OCI-LY7 (cell line): ENCODE data around the gene BRIP1.

Source experiments
- CTCF ChIP-seq: fragments of 200-600 bp; sonication (generic); conservative IDR thresholded peaks from 2 replicates; pipeline ENCODE4 v1.5.1; 2014; ENCODE audit warnings: mild to moderate bottlenecking, antibody characterized with exemption, low read length, moderate library complexity, mixed read lengths
- EZH2phosphoT487 ChIP-seq: fragments of 200-600 bp; sonication (generic); IDR thresholded peaks from 2 replicates; pipeline ENCODE4 v1.6.1; 2018; ENCODE audit warnings: low read depth, borderline replicate concordance, mild to moderate bottlenecking, mixed run types, antibody characterized with exemption, low read length, moderate library complexity, mixed read lengths

- TF ChIP-seq CTCF (no peak), EZH2phosphoT487 (no peak)
Observed at GRCh38 chr17:61877837-61878236, 14.5 kb upstream of the BRIP1 start.
